ENCODE results near the gene TRAF3.

DNA sequence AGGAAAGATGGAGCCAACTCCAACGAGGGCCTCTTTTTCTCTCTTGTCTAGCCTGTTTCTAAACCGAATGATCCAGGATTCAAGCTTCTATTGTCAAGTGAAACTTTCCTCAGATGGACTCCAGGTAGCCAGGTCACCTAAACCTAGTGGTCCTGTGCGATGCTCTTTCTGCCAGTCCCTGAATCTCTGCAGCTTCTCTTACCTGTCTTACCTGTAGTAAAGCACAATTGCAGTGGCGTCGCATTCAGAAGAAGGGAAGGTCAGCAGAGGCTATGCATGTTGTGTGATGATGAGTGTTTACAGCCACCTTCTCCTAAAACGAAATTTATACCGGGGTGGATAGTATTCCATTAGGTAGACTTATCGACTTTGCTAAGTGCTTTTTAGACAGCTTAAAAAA is 47.4 kb upstream of the TRAF3 start:
- TF ChIP-seq POLR2AphosphoS5 (IDR thresholded peaks at IDR 0.05; ENCODE audit: low read depth, low read length) (no peak), TAF1 (IDR thresholded peaks at IDR 0.05; ENCODE audit: borderline replicate concordance, insufficient read depth, low read length) (no peak), SIN3A (IDR thresholded peaks at IDR 0.05; ENCODE audit: borderline replicate concordance, insufficient read depth, low read length) (no peak), FOXP2 (optimal IDR thresholded peaks at IDR 0.05; ENCODE audit: borderline replicate concordance, extremely low read depth, extremely low read length, insufficient read depth) (no peak)
- TF ChIP-seq, protein P1, sequence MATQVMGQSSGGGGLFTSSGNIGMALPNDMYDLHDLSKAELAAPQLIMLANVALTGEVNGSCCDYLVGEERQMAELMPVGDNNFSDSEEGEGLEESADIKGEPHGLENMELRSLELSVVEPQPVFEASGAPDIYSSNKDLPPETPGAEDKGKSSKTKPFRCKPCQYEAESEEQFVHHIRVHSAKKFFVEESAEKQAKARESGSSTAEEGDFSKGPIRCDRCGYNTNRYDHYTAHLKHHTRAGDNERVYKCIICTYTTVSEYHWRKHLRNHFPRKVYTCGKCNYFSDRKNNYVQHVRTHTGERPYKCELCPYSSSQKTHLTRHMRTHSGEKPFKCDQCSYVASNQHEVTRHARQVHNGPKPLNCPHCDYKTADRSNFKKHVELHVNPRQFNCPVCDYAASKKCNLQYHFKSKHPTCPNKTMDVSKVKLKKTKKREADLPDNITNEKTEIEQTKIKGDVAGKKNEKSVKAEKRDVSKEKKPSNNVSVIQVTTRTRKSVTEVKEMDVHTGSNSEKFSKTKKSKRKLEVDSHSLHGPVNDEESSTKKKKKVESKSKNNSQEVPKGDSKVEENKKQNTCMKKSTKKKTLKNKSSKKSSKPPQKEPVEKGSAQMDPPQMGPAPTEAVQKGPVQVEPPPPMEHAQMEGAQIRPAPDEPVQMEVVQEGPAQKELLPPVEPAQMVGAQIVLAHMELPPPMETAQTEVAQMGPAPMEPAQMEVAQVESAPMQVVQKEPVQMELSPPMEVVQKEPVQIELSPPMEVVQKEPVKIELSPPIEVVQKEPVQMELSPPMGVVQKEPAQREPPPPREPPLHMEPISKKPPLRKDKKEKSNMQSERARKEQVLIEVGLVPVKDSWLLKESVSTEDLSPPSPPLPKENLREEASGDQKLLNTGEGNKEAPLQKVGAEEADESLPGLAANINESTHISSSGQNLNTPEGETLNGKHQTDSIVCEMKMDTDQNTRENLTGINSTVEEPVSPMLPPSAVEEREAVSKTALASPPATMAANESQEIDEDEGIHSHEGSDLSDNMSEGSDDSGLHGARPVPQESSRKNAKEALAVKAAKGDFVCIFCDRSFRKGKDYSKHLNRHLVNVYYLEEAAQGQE (IDR thresholded peaks at IDR 0.05; ENCODE audit: insufficient read depth in 1 of 2, low read depth in 2 of 2, low read length in 2 of 2), result no peak
